Activated T-helper 17 cell treated with anti-CD3 and anti-CD28 coated beads, Interleukin-2, amount 50 U/mL, for 72 hours (primary cell): ENCODE measurements around the gene SRCAP. TPM values are rescaled to one million over a fixed set of nuclear protein-coding genes. Genes with fewer than 3 reads are reported as not detected.
"Not testable (repeated sequence)": the region's sequence is repeated elsewhere in the genome, so short reads cannot be mapped to it uniquely, and the experiment has no call there.

Experiments
- ATAC-seq: fragments of 150-1000 bp; cut with Tn5 transposase; replicated peaks from 2 replicates; pipeline ENCODE4 v1.10.0; 2021; ENCODE audit warnings: mild to moderate bottlenecking, moderate library complexity
- H3K27ac Mint-ChIP-seq: one replicate; pipeline ENCODE4 v1.8.0; 2022; ENCODE audit warnings: mixed read lengths
- H3K27me3 Mint-ChIP-seq: one replicate; pipeline ENCODE4 v1.8.0; 2022; ENCODE audit warnings: mixed read lengths
- H3K36me3 Mint-ChIP-seq: one replicate; pipeline ENCODE4 v1.8.0; 2022; ENCODE audit warnings: low read depth, mild to moderate bottlenecking, mixed read lengths
- H3K4me1 Mint-ChIP-seq: one replicate; pipeline ENCODE4 v1.8.0; 2022; ENCODE audit warnings: mixed read lengths
- H3K4me3 Mint-ChIP-seq: one replicate; pipeline ENCODE4 v1.8.0; 2022; ENCODE audit warnings: mild to moderate bottlenecking, mixed read lengths
- H3K9me3 Mint-ChIP-seq: one replicate; pipeline ENCODE4 v1.8.0; 2022; ENCODE audit warnings: mixed read lengths
- total RNA-seq, 2 donors: library from RNA; stranded (reverse); gene quantifications; one replicate each; pipeline ENCODE4 v1.2.3, GENCODE V29; 2022

The SRCAP gene
- total RNA-seq, 2 donors from 2014 or later, result 63.6 to 86.7 TPM

GRCh38 chr16:30700491-30700890, 1.5 kb downstream of the SRCAP start:
- no peaks in the 10 kb centered on the region for H3K27me3 Mint-ChIP-seq
- peak overlapping the region; percentile 97 for H3K4me3 Mint-ChIP-seq
- no peaks in the 10 kb centered on the region for H3K9me3 Mint-ChIP-seq
- peaks cover 79% of the 10 kb centered on the region for H3K36me3 Mint-ChIP-seq
- peaks cover 11% of the 10 kb centered on the region for H3K4me1 Mint-ChIP-seq
- H3K27ac Mint-ChIP-seq, result peak overlapping the region; percentile 100
- ATAC-seq, result no peak

- Mint-ChIP-seq H3K4me1 (peaks cover 11% of the 10 kb centered on the region), H3K9me3 (no peaks in the 10 kb centered on the region), H3K36me3 (peaks cover 84% of the 10 kb centered on the region), H3K27me3 (no peaks in the 10 kb centered on the region), H3K27ac (no peak overlapping the region), H3K4me3 (peak overlapping the region; percentile 97)
- ATAC-seq, result no peak
Observed at GRCh38 chr16:30700971-30701370, 2.0 kb downstream of the SRCAP start.

- H3K4me3 Mint-ChIP-seq, H3K9me3 Mint-ChIP-seq, H3K27me3 Mint-ChIP-seq, ATAC-seq, H3K27ac Mint-ChIP-seq: not testable (repeated sequence)
- Mint-ChIP-seq H3K4me1 (peaks cover 11% of the 10 kb centered on the region), H3K36me3 (peaks cover 96% of the 10 kb centered on the region)
Observed at GRCh38 chr16:30703071-30703470, 4.1 kb downstream of the SRCAP start.

- no peak for ATAC-seq
- peaks cover 97% of the 10 kb centered on the region for H3K36me3 Mint-ChIP-seq
- H3K4me3 Mint-ChIP-seq, result no peak overlapping the region
- H3K27me3 Mint-ChIP-seq, result no peaks in the 10 kb centered on the region
- H3K4me1 Mint-ChIP-seq, result peaks cover 11% of the 10 kb centered on the region
- no peaks in the 10 kb centered on the region for H3K9me3 Mint-ChIP-seq
- no peak overlapping the region for H3K27ac Mint-ChIP-seq
Observed at GRCh38 chr16:30703971-30704370, 5.0 kb downstream of the SRCAP start.

GRCh38 chr16:30706046-30706445, 7.1 kb downstream of the SRCAP start:
- H3K9me3 Mint-ChIP-seq, result no peaks in the 10 kb centered on the region

GRCh38 chr16:30710971-30711370, 12.0 kb downstream of the SRCAP start:
- H3K4me3 Mint-ChIP-seq, result no peak overlapping the region
- no peaks in the 10 kb centered on the region for H3K9me3 Mint-ChIP-seq
- no peaks in the 10 kb centered on the region for H3K27me3 Mint-ChIP-seq
- H3K4me1 Mint-ChIP-seq, result peaks cover 24% of the 10 kb centered on the region
- no peak for ATAC-seq
- H3K36me3 Mint-ChIP-seq, result peaks cover 100% of the 10 kb centered on the region
- no peak overlapping the region for H3K27ac Mint-ChIP-seq

More at GRCh38 chr16:30706046-30706445, 7.1 kb downstream of the SRCAP start:
- no peak overlapping the region for H3K4me3 Mint-ChIP-seq
- H3K27ac Mint-ChIP-seq, result no peak overlapping the region
- no peak for ATAC-seq
- no peaks in the 10 kb centered on the region for H3K27me3 Mint-ChIP-seq
- H3K4me1 Mint-ChIP-seq, result peaks cover 4% of the 10 kb centered on the region
- H3K36me3 Mint-ChIP-seq, result peaks cover 97% of the 10 kb centered on the region

- H3K27me3 Mint-ChIP-seq, result no peaks in the 10 kb centered on the region
- H3K4me1 Mint-ChIP-seq, result peaks cover 29% of the 10 kb centered on the region
- peaks cover 100% of the 10 kb centered on the region for H3K36me3 Mint-ChIP-seq
- peak overlapping the region; percentile 23 for H3K27ac Mint-ChIP-seq
- ATAC-seq, result no peak
- H3K9me3 Mint-ChIP-seq, result no peaks in the 10 kb centered on the region
- no peak overlapping the region for H3K4me3 Mint-ChIP-seq
Observed at GRCh38 chr16:30711712-30712111, 12.7 kb downstream of the SRCAP start.

GRCh38 chr16:30715750-30716445, 16.9 kb downstream of the SRCAP start:
- Mint-ChIP-seq H3K27ac (peak overlapping the region; percentile 93), H3K4me3 (peak overlapping the region; percentile 75), H3K36me3 (peaks cover 97% of the 10 kb centered on the region), H3K9me3 (no peaks in the 10 kb centered on the region), H3K4me1 (peaks cover 29% of the 10 kb centered on the region), H3K27me3 (no peaks in the 10 kb centered on the region)
- ATAC-seq, result peak; percentile 100

GRCh38 chr16:30720086-30720485, 21.1 kb downstream of the SRCAP start:
- peaks cover 18% of the 10 kb centered on the region for H3K4me1 Mint-ChIP-seq
- H3K9me3 Mint-ChIP-seq, result no peaks in the 10 kb centered on the region
- H3K27me3 Mint-ChIP-seq, result no peaks in the 10 kb centered on the region
- peak overlapping the region; percentile 25 for H3K27ac Mint-ChIP-seq
- peaks cover 97% of the 10 kb centered on the region for H3K36me3 Mint-ChIP-seq
- no peak for ATAC-seq
- H3K4me3 Mint-ChIP-seq, result no peak overlapping the region

- Mint-ChIP-seq H3K4me3 (no peak overlapping the region), H3K27me3 (no peaks in the 10 kb centered on the region), H3K27ac (peak overlapping the region; percentile 25), H3K9me3 (no peaks in the 10 kb centered on the region), H3K4me1 (peaks cover 14% of the 10 kb centered on the region), H3K36me3 (peaks cover 97% of the 10 kb centered on the region)
- no peak for ATAC-seq
Observed at GRCh38 chr16:30720694-30721093, 21.7 kb downstream of the SRCAP start.

- Mint-ChIP-seq H3K4me3 (no peak overlapping the region), H3K27me3 (no peaks in the 10 kb centered on the region), H3K9me3 (no peaks in the 10 kb centered on the region), H3K27ac (no peak overlapping the region), H3K4me1 (peaks cover 14% of the 10 kb centered on the region), H3K36me3 (peaks cover 97% of the 10 kb centered on the region)
- ATAC-seq, result no peak
Observed at GRCh38 chr16:30721167-30721566, 22.2 kb downstream of the SRCAP start.

GRCh38 chr16:30721606-30722005, 22.6 kb downstream of the SRCAP start:
- peaks cover 11% of the 10 kb centered on the region for H3K4me1 Mint-ChIP-seq
- no peaks in the 10 kb centered on the region for H3K27me3 Mint-ChIP-seq
- H3K9me3 Mint-ChIP-seq, result no peaks in the 10 kb centered on the region
- peaks cover 95% of the 10 kb centered on the region for H3K36me3 Mint-ChIP-seq
- no peak overlapping the region for H3K27ac Mint-ChIP-seq
- no peak for ATAC-seq
- H3K4me3 Mint-ChIP-seq, result no peak overlapping the region

- no peak overlapping the region for H3K27ac Mint-ChIP-seq
- ATAC-seq, result no peak
Observed at GRCh38 chr16:30722443-30722842, 23.5 kb downstream of the SRCAP start.

GRCh38 chr16:30722916-30723315, 23.9 kb downstream of the SRCAP start:
- H3K4me3 Mint-ChIP-seq, result no peak overlapping the region
- no peak overlapping the region for H3K27ac Mint-ChIP-seq
- peaks cover 95% of the 10 kb centered on the region for H3K36me3 Mint-ChIP-seq
- no peaks in the 10 kb centered on the region for H3K27me3 Mint-ChIP-seq
- no peak for ATAC-seq
- H3K9me3 Mint-ChIP-seq, result no peaks in the 10 kb centered on the region
- peaks cover 11% of the 10 kb centered on the region for H3K4me1 Mint-ChIP-seq

More at GRCh38 chr16:30722443-30722842, 23.5 kb downstream of the SRCAP start:
- H3K27me3 Mint-ChIP-seq, result no peaks in the 10 kb centered on the region
- H3K4me1 Mint-ChIP-seq, result peaks cover 11% of the 10 kb centered on the region
- H3K9me3 Mint-ChIP-seq, result no peaks in the 10 kb centered on the region
- peaks cover 95% of the 10 kb centered on the region for H3K36me3 Mint-ChIP-seq
- no peak overlapping the region for H3K4me3 Mint-ChIP-seq

- Mint-ChIP-seq H3K27me3 (no peaks in the 10 kb centered on the region), H3K4me3 (no peak overlapping the region), H3K9me3 (no peaks in the 10 kb centered on the region), H3K27ac (peak overlapping the region; percentile 74), H3K4me1 (peaks cover 11% of the 10 kb centered on the region), H3K36me3 (peaks cover 95% of the 10 kb centered on the region)
- ATAC-seq, result no peak
Observed at GRCh38 chr16:30723725-30724355, 24.9 kb downstream of the SRCAP start.
